ENCODE data around the gene PRF1. TPM values are rescaled to one million over a fixed set of nuclear protein-coding genes. Genes with fewer than 3 reads are reported as not detected.

PRF1 gene
- total and polyA plus RNA-seq, 2 donors (not counting 1 experiment from before 2014, with no cell fraction given): 1.0 to 1.9 TPM

GRCh38 chr10:70575874-70576802 lies 26.4 kb downstream of the PRF1 start:
- Histone ChIP-seq H4K20me1 (ENCODE audit: control insufficient read depth, insufficient read depth, low read length, poor library complexity, severe bottlenecking) (no peaks in the 10 kb centered on the region), H3K27me3 (replicated peaks in 1 of 4; ENCODE audit: control extremely low read depth in 1 of 4, control insufficient read depth in 3 of 4, insufficient read depth in 4 of 4, low read length in 3 of 4) (no peaks in the 10 kb centered on the region), H3K9me3 (ENCODE audit: control extremely low read depth in 1 of 3, control insufficient read depth in 2 of 3, insufficient read depth in 1 of 3, low read length in 2 of 3) (no peaks in the 10 kb centered on the region), H3K36me3 (replicated peaks in 1 of 2; ENCODE audit: control extremely low read depth in 1 of 2, control insufficient read depth in 1 of 2, extremely low read depth in 1 of 2, insufficient read depth in 2 of 2, low read length in 1 of 2) (no peaks in the 10 kb centered on the region), H3K4me2 (replicated peaks; ENCODE audit: low read depth, low read length, poor library complexity, severe bottlenecking) (peak overlapping the region; percentile 66), H2AFZ (ENCODE audit: insufficient read depth, low read depth, low read length, poor library complexity, severe bottlenecking) (peak overlapping the region; percentile 61), H3K27ac (ENCODE audit: low read length in 2 of 2) (peak overlapping the region; percentile 8 to 57), H3K4me3 (ENCODE audit: control extremely low read depth in 1 of 5, extremely low read depth in 1 of 5, insufficient read depth in 1 of 5, low read depth in 2 of 5, low read length in 4 of 5) (peak overlapping the region in 2 of 5 experiments; percentile 4 to 20), H3K79me2 (ENCODE audit: control insufficient read depth, insufficient read depth, low read length) (no peaks in the 10 kb centered on the region), H3K9ac (ENCODE audit: low read length) (peak overlapping the region; percentile 35), H3K4me1 (ENCODE audit: control insufficient read depth in 2 of 2, insufficient read depth in 2 of 2, low read length in 2 of 2) (peaks cover 34 to 41% of the 10 kb centered on the region in 2 donors)
- 6% methylated on average over 5 of the region's 12 CpGs for WGBS (ENCODE audit: insufficient coverage)
- Mint-ChIP-seq H3K27me3 (no peaks in the 10 kb centered on the region), H3K27ac (peak overlapping the region; percentile 2), H3K9me3 (ENCODE audit: insufficient read depth) (no peaks in the 10 kb centered on the region), H3K4me3 (peak overlapping the region; percentile 76), H3K4me1 (peaks cover 49% of the 10 kb centered on the region)
- ChIA-PET CTCF (interaction anchor here (0.6 to 0.9 kb wide), 5 partner anchors 12 to 200 kb away, joined by 3 read pairs; no protein-coding TSS in a partner anchor), POLR2A (no interaction called here)
- TF ChIP-seq EZH2 (IDR thresholded peaks at IDR 0.05; ENCODE audit: borderline replicate concordance, insufficient read depth, low read depth, low read length, poor library complexity, severe bottlenecking) (no peak), CTCF (IDR thresholded peaks at IDR 0.05) (no peak)
- intact Hi-C loops (cut with micrococcal nuclease): no loop called here
- DNase-seq (peak; percentile 44), ATAC-seq (ENCODE audit: low read depth) (peak; percentile 75)

- intact Hi-C loops (cut with micrococcal nuclease): no loop called here
- peak overlapping the region; percentile 66 for H3K4me2 ChIP-seq (replicated peaks; ENCODE audit: low read depth, low read length, poor library complexity, severe bottlenecking)
- no peaks in the 10 kb centered on the region for H4K20me1 ChIP-seq (ENCODE audit: control insufficient read depth, insufficient read depth, low read length, poor library complexity, severe bottlenecking)
- no peak overlapping the region for H3K27ac ChIP-seq (ENCODE audit: low read length in 2 of 2)
- H3K27me3 Mint-ChIP-seq: no peaks in the 10 kb centered on the region
- peak overlapping the region; percentile 76 for H3K4me3 Mint-ChIP-seq
- ATAC-seq (ENCODE audit: low read depth) (no peak), DNase-seq (no peak)
- peak overlapping the region; percentile 2 for H3K27ac Mint-ChIP-seq
- TF ChIP-seq EZH2 (IDR thresholded peaks at IDR 0.05; ENCODE audit: borderline replicate concordance, insufficient read depth, low read depth, low read length, poor library complexity, severe bottlenecking) (no peak), CTCF (IDR thresholded peaks at IDR 0.05) (no peak)
- H3K27me3 ChIP-seq (replicated peaks in 1 of 4; ENCODE audit: control extremely low read depth in 1 of 4, control insufficient read depth in 3 of 4, insufficient read depth in 4 of 4, low read length in 3 of 4): no peaks in the 10 kb centered on the region
- peaks cover 49% of the 10 kb centered on the region for H3K4me1 Mint-ChIP-seq
- no peaks in the 10 kb centered on the region for H3K9me3 Mint-ChIP-seq (ENCODE audit: insufficient read depth)
- ChIA-PET CTCF (interaction anchor here (0.6 to 0.7 kb wide), 3 partner anchors 36 to 201 kb away, joined by 3 read pairs; no protein-coding TSS in a partner anchor), POLR2A (no interaction called here)
- H3K9ac ChIP-seq (ENCODE audit: low read length): peak overlapping the region; percentile 35
- no peaks in the 10 kb centered on the region for H3K36me3 ChIP-seq (replicated peaks in 1 of 2; ENCODE audit: control extremely low read depth in 1 of 2, control insufficient read depth in 1 of 2, extremely low read depth in 1 of 2, insufficient read depth in 2 of 2, low read length in 1 of 2)
- no peaks in the 10 kb centered on the region for H3K79me2 ChIP-seq (ENCODE audit: control insufficient read depth, insufficient read depth, low read length)
- peaks cover 34 to 41% of the 10 kb centered on the region in 2 donors for H3K4me1 ChIP-seq (ENCODE audit: control insufficient read depth in 2 of 2, insufficient read depth in 2 of 2, low read length in 2 of 2)
- H3K4me3 ChIP-seq (ENCODE audit: control extremely low read depth in 1 of 5, extremely low read depth in 1 of 5, insufficient read depth in 1 of 5, low read depth in 2 of 5, low read length in 4 of 5): no peak overlapping the region
- 78% methylated on average over 3 of the region's 4 CpGs for WGBS (ENCODE audit: insufficient coverage)
- no peaks in the 10 kb centered on the region for H3K9me3 ChIP-seq (ENCODE audit: control extremely low read depth in 1 of 3, control insufficient read depth in 2 of 3, insufficient read depth in 1 of 3, low read length in 2 of 3)
- H2AFZ ChIP-seq (ENCODE audit: insufficient read depth, low read depth, low read length, poor library complexity, severe bottlenecking): peak overlapping the region; percentile 61
Observed at GRCh38 chr10:70575486-70575873, 27.1 kb downstream of the PRF1 start.
